A673 (cell line): ENCODE results near the gene NPSR1. TPM values are rescaled to one million over a fixed set of nuclear protein-coding genes. Genes with fewer than 3 reads are reported as not detected.
"Not testable (repeated sequence)": the region's sequence is repeated elsewhere in the genome, so short reads cannot be mapped to it uniquely, and the experiment has no call there.

Experiments
- BruUV-seq: library from RNA; stranded (reverse); fragments of 400-500 nt; replicated peaks from 2 replicates; lab custom pipeline; 2021; lab: Mats Ljungman, UMichigan
- CTCF ChIA-PET: fragments of 300-600 bp; sonication (Branson Sonifier 250); formaldehyde crosslinking; loops from one replicate; lab custom pipeline; 2022; ENCODE audit warnings: antibody characterized with exemption; lab: Charles Lee
- POLR2A ChIA-PET: fragments of 300-600 bp; sonication (Branson Sonifier 250); formaldehyde crosslinking; loops from one replicate; lab custom pipeline; 2022; ENCODE audit warnings: antibody characterized with exemption; ENCODE audit not compliant: low non-redundant PET; lab: Charles Lee
- DNase-seq: peaks from one replicate; pipeline ENCODE4 v3.0.0-alpha.2; 2015; ENCODE audit warnings: low spot score
- H3K27ac ChIP-seq: fragments of 200-600 bp; sonication (generic); 2 replicates; pipeline ENCODE4 v1.5.1; 2016; ENCODE audit warnings: mixed run types, low read depth, mild to moderate bottlenecking, mixed read lengths, antibody characterized with exemption, low read length; ENCODE audit not compliant: poor library complexity, severe bottlenecking
- H3K27me3 ChIP-seq: fragments of 200-600 bp; sonication (generic); replicated peaks from 2 replicates; pipeline ENCODE4 v1.6.1; 2017; ENCODE audit warnings: mixed run types, low read depth, mild to moderate bottlenecking, mixed read lengths, antibody characterized with exemption, low read length; ENCODE audit not compliant: insufficient read depth, poor library complexity
- H3K36me3 ChIP-seq: fragments of 200-600 bp; sonication (generic); 2 replicates; pipeline ENCODE4 v1.6.1; 2016; ENCODE audit warnings: mixed run types, mild to moderate bottlenecking, mixed read lengths, antibody characterized with exemption, low read length; ENCODE audit not compliant: insufficient read depth, poor library complexity, severe bottlenecking
- H3K4me1 ChIP-seq: fragments of 200-600 bp; sonication (generic); 2 replicates; pipeline ENCODE4 v1.6.1; 2017; ENCODE audit warnings: mixed run types, mild to moderate bottlenecking, mixed read lengths, antibody characterized with exemption, low read length; ENCODE audit not compliant: insufficient read depth, poor library complexity, severe bottlenecking
- H3K4me3 ChIP-seq: fragments of 200-600 bp; sonication (generic); 2 replicates; pipeline ENCODE4 v1.5.1; 2016; ENCODE audit warnings: low read depth, mixed run types, mild to moderate bottlenecking, mixed read lengths, low read length; ENCODE audit not compliant: poor library complexity, severe bottlenecking
- H3K9me3 ChIP-seq: fragments of 200-600 bp; sonication (generic); 2 replicates; pipeline ENCODE4 v1.6.1; 2016; ENCODE audit warnings: mixed run types, low read depth, mild to moderate bottlenecking, mixed read lengths, antibody characterized with exemption, low read length; ENCODE audit not compliant: poor library complexity, severe bottlenecking
- CTCF ChIP-seq: fragments of 300-800, 200-600 bp; sonication (generic); conservative IDR thresholded peaks from 2 replicates; pipeline ENCODE4 v1.5.1; 2017; ENCODE audit warnings: low read depth, mild to moderate bottlenecking, antibody characterized with exemption, low read length, moderate library complexity, mixed read lengths
- EZH2 ChIP-seq: fragments of 200-600 bp; sonication (generic); IDR thresholded peaks from 2 replicates; pipeline ENCODE4 v1.6.1; 2017; ENCODE audit warnings: borderline replicate concordance, low read depth, mild to moderate bottlenecking, mixed read lengths, antibody characterized with exemption, low read length; ENCODE audit not compliant: poor library complexity, severe bottlenecking
- intact Hi-C: fragments of 100-400 bp; cut with micrococcal nuclease; formaldehyde crosslinking; loops from one replicate; pipeline ENCODE4 v1.10.0; 2022; ENCODE audit not compliant: unreplicated experiment
- total RNA-seq: library from RNA; stranded (reverse); gene quantifications from 2 replicates; pipeline ENCODE4 v1.2.3, GENCODE V29; 2021

NPSR1 gene
- total RNA-seq, 1 experiment from 2014 or later, result not detected

- POLR2A ChIA-PET, result no interaction called here
- Histone ChIP-seq H3K4me1 (no peaks in the 10 kb centered on the region), H3K9me3 (peaks cover 4% of the 10 kb centered on the region), H3K27me3 (no peaks in the 10 kb centered on the region), H3K4me3 (no peak overlapping the region), H3K36me3 (no peaks in the 10 kb centered on the region), H3K27ac (no peak overlapping the region)
- TF ChIP-seq EZH2, result no peak
- TF ChIP-seq CTCF, result no peak
- CTCF ChIA-PET, result no interaction called here
- no peak for DNase-seq
- no TSS peak for BruUV-seq
- intact Hi-C loops, result no loop called here
Observed at GRCh38 chr7:34879871-34880270, 221.9 kb downstream of the NPSR1 start.

DNA sequence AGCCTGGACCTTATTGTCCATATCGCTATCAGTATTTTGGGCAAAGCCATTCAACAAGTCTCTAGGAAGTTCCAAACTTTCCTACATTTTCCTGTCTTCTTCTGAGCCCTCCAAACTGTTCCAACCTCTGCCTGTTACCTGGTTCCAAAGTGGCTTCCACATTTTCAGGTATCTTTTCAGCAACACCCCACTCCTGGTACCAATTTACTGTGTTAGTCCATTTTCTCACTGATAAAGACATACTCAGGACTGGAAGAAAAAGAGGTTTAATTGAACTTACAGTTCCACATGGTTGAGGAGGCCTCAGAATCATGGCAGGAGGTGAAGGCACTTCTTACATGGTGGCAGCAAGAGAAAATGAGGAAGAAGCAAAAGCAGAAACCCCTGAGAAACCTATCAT lies 225.8 kb downstream of the NPSR1 start:
- CTCF ChIA-PET, H3K4me3 ChIP-seq, H3K27ac ChIP-seq, intact Hi-C loops, DNase-seq, POLR2A ChIA-PET, H3K36me3 ChIP-seq, H3K27me3 ChIP-seq, H3K9me3 ChIP-seq, BruUV-seq, H3K4me1 ChIP-seq: not testable (repeated sequence)

DNA sequence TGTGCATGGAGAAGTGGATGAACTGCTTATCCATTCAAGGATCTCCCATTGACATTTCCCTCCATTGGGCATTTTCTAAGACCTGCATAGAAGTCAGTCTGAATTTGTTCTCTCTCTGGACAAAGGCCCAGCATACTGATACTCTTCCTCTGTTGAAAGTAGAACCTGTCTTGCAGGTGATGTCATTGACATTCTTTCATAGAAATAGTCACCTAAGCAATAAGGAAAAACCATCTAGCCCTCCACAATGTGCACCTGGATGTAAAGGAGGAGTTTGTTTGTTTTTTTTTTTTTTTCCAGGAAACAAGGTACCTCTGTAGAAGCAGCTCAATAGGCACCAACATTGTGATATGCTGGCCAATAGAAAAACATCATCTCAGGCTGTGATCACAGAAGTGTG lies 228.8 kb downstream of the NPSR1 start:
- H3K9me3 ChIP-seq, result peaks cover 4% of the 10 kb centered on the region
- H3K27me3 ChIP-seq, result no peaks in the 10 kb centered on the region
- DNase-seq, result no peak
- no peaks in the 10 kb centered on the region for H3K36me3 ChIP-seq
- CTCF ChIA-PET, result interaction anchor here (0.6 kb wide), 1 partner anchor 397 kb away, joined by 7 read pairs; no protein-coding TSS in a partner anchor
- intact Hi-C loops, result no loop called here
- H3K27ac ChIP-seq, result no peak overlapping the region
- no TSS peak for BruUV-seq
- no peak for TF ChIP-seq EZH2
- TF ChIP-seq CTCF, result no peak
- H3K4me1 ChIP-seq, result no peaks in the 10 kb centered on the region
- POLR2A ChIA-PET, result no interaction called here
- H3K4me3 ChIP-seq, result no peak overlapping the region

DNA sequence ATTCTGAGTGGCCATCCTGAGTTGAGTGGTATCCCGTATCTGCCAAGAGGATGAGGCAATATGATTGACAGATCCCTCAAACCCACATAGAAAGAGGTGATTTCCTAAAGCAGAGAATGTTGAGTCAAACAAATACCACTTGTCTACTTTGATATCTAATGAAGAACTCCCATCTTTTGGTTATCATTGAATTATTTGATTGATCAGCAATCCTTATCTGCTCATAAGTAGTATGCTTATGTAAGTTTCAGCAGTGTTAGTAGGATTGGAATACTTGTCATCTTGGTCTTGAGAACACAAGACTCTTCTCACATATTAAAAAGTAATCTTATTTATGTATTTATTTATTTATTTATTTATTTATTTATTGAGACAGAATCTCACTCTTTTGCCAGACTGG lies 231.9 kb downstream of the NPSR1 start:
- intact Hi-C loops, result no loop called here
- no peaks in the 10 kb centered on the region for H3K27me3 ChIP-seq
- no peaks in the 10 kb centered on the region for H3K9me3 ChIP-seq
- no peaks in the 10 kb centered on the region for H3K4me1 ChIP-seq
- no peaks in the 10 kb centered on the region for H3K36me3 ChIP-seq
- CTCF ChIA-PET, result no interaction called here
- TF ChIP-seq CTCF (no peak), EZH2 (no peak)
- POLR2A ChIA-PET, result no interaction called here
- no TSS peak for BruUV-seq
- DNase-seq, result no peak
- no peak overlapping the region for H3K27ac ChIP-seq
- no peak overlapping the region for H3K4me3 ChIP-seq
